CD14-positive monocyte (primary cell): ENCODE data around the gene HSH2D. TPM values are rescaled to one million over a fixed set of nuclear protein-coding genes. Genes with fewer than 3 reads are reported as not detected.
A peak's percentile ranks its signal among the peaks of the same experiment; 100 is the strongest.

Source experiments
- DNase-seq, 3 donors: peaks; one replicate each; pipeline ENCODE4 v3.0.0-alpha.2; 2011 to 2022
- H2AFZ ChIP-seq: 2 replicates; pipeline ENCODE4 v1.6.0; 2012; ENCODE audit warnings: mild to moderate bottlenecking, low read depth, low read length, inconsistent platforms; ENCODE audit not compliant: insufficient read depth, poor library complexity, severe bottlenecking
- H3K27ac ChIP-seq, 2 donors: 1 replicate in 1 of 2; 2 replicates in 1 of 2; pipeline ENCODE4 v1.5.1; 2012 to 2013; ENCODE audit warnings: low read length in 2 of 2, control low read depth in 1 of 2, inconsistent platforms in 1 of 2, low read depth in 1 of 2, mild to moderate bottlenecking in 1 of 2
- H3K27me3 ChIP-seq, 2 donors: one replicate each; pipeline versions ENCODE4 v1.6.0 to v1.6.1; 2011 to 2013; ENCODE audit warnings: low read length in 2 of 2; ENCODE audit not compliant: control insufficient read depth in 2 of 2, insufficient read depth in 2 of 2
- H3K36me3 ChIP-seq, 2 donors: replicated peaks in 1 of 2; 1 replicate in 1 of 2; 2 replicates in 1 of 2; pipeline versions ENCODE4 v1.5.1 to v1.6.1; 2012 to 2013; ENCODE audit warnings: low read length in 2 of 2, control low read depth in 1 of 2, inconsistent platforms in 1 of 2, mild to moderate bottlenecking in 1 of 2; ENCODE audit not compliant: insufficient read depth in 2 of 2, control insufficient read depth in 1 of 2
- H3K4me1 ChIP-seq, 2 donors: 1 replicate in 1 of 2; 2 replicates in 1 of 2; pipeline versions ENCODE4 v1.5.1 to v1.6.1; 2012 to 2013; ENCODE audit warnings: low read length in 2 of 2, control low read depth in 1 of 2, inconsistent platforms in 1 of 2, mild to moderate bottlenecking in 1 of 2, moderate library complexity in 1 of 2; ENCODE audit not compliant: insufficient read depth in 2 of 2, control insufficient read depth in 1 of 2
- H3K4me2 ChIP-seq: replicated peaks from 2 replicates; pipeline ENCODE3; 2012; ENCODE audit warnings: low read length, moderate library complexity, mild to moderate bottlenecking; ENCODE audit not compliant: poor library complexity, severe bottlenecking; ENCODE audit errors: extremely low read depth
- H3K4me3 ChIP-seq, 3 experiments: fragments of 200-600 bp in 1 of 3; sonication (generic) in 1 of 3; replicated peaks in 1 of 3; 1 replicate in 2 of 3; 2 replicates in 1 of 3; pipeline ENCODE4 v1.5.1; 2011 to 2013; ENCODE audit warnings: low read length in 3 of 3, mild to moderate bottlenecking in 3 of 3, control low read depth in 2 of 3, low read depth in 2 of 3, inconsistent platforms in 1 of 3, moderate library complexity in 1 of 3
- H3K79me2 ChIP-seq: 2 replicates; pipeline ENCODE4 v1.6.0; 2012; ENCODE audit warnings: mild to moderate bottlenecking, control low read depth, inconsistent platforms, low read length, moderate library complexity; ENCODE audit not compliant: insufficient read depth
- H3K9ac ChIP-seq: 2 replicates; pipeline ENCODE4 v1.6.0; 2017; ENCODE audit warnings: low read length, mild to moderate bottlenecking; ENCODE audit not compliant: insufficient read depth, poor library complexity, severe bottlenecking
- H3K9me3 ChIP-seq, 2 donors: replicated peaks in 1 of 2; 1 replicate in 1 of 2; 2 replicates in 1 of 2; pipeline versions ENCODE4 v1.5.1 to v1.6.1; 2012 to 2013; ENCODE audit warnings: low read length in 2 of 2, control low read depth in 1 of 2; ENCODE audit not compliant: control insufficient read depth in 1 of 2, insufficient read depth in 1 of 2
- H4K20me1 ChIP-seq: 2 replicates; pipeline ENCODE4 v1.6.0; 2012; ENCODE audit warnings: mild to moderate bottlenecking, low read length, control low read depth, moderate library complexity; ENCODE audit not compliant: insufficient read depth
- H3K27ac Mint-ChIP-seq, 7 donors: one replicate each; pipeline ENCODE4 v1.8.0; 2020; ENCODE audit warnings: mild to moderate bottlenecking in 7 of 7, mixed read lengths in 7 of 7, moderate library complexity in 6 of 7, inconsistent platforms in 2 of 7
- H3K27me3 Mint-ChIP-seq, 3 donors: one replicate each; pipeline ENCODE4 v1.8.0; 2021 to 2022; ENCODE audit warnings: low read depth in 3 of 3, mild to moderate bottlenecking in 3 of 3, mixed read lengths in 3 of 3, moderate library complexity in 3 of 3, inconsistent platforms in 1 of 3
- H3K36me3 Mint-ChIP-seq, 2 donors: one replicate each; pipeline ENCODE4 v1.8.0; 2020; ENCODE audit warnings: mixed read lengths in 2 of 2, inconsistent platforms in 1 of 2, mild to moderate bottlenecking in 1 of 2
- H3K4me1 Mint-ChIP-seq: one replicate; pipeline ENCODE4 v1.8.0; 2020; ENCODE audit warnings: mild to moderate bottlenecking, mixed read lengths
- H3K4me3 Mint-ChIP-seq, 2 donors: one replicate each; pipeline ENCODE4 v1.8.0; 2020; ENCODE audit warnings: mild to moderate bottlenecking in 2 of 2, mixed read lengths in 2 of 2, moderate library complexity in 1 of 2
- H3K9me3 Mint-ChIP-seq, 7 donors: one replicate each; pipeline ENCODE4 v1.8.0; 2020 to 2022; ENCODE audit warnings: mixed read lengths in 7 of 7, mild to moderate bottlenecking in 6 of 7, moderate library complexity in 6 of 7, inconsistent platforms in 2 of 7
- CTCF ChIP-seq: fragments of 200-600 bp; IDR thresholded peaks from one replicate; pipeline ENCODE4 v1.8.0; 2022; ENCODE audit warnings: antibody characterized with exemption, mild to moderate bottlenecking
- WGBS: methylation state at CpG from one replicate; pipeline ENCODE4 v1.1.5; 2013; ENCODE audit warnings: missing lambda C conversion rate; ENCODE audit not compliant: insufficient coverage; 5-methylcytosine and 5-hydroxymethylcytosine counted together
- intact Hi-C, 2 donors: fragments of 100-400 bp; cut with micrococcal nuclease; formaldehyde crosslinking; loops; one replicate each; pipeline versions ENCODE4 v1.15.0 to v1.15.1; 2023
- polyA plus RNA-seq, 3 donors: library from polyadenylated mRNA; depleted of rRNA in 1 of 3; unstranded in 2 of 3; stranded (reverse) in 1 of 3; fragments of 300-500 nt in 2 of 3; fragments of >200 nt in 1 of 3; fragmentation: Illumina TruSeq in 2 of 3; gene quantifications; 1 replicate in 2 of 3; 2 replicates in 1 of 3; pipeline ENCODE4 v1.2.3, GENCODE V29; 2012 to 2021

HSH2D gene
- polyA plus RNA-seq, 3 donors = 13.8 to 106 (median 16.7) TPM

GRCh38 chr19:16121141-16121540, 22.3 kb upstream of the HSH2D start:
- H3K9me3 ChIP-seq = no peaks in the 10 kb centered on the region
- no peak overlapping the region for H2AFZ ChIP-seq
- peaks cover 45 to 46% of the 10 kb centered on the region in 2 donors for H3K4me1 ChIP-seq
- no peaks in the 10 kb centered on the region for H3K27me3 ChIP-seq
- DNase-seq = no peak
- H3K36me3 ChIP-seq = peaks cover 55 to 58% of the 10 kb centered on the region in 2 donors
- Mint-ChIP-seq H3K27ac (peak overlapping the region in 5 of 7 donors; percentile 13 to 98 (median 96)), H3K4me3 (no peak overlapping the region), H3K27me3 (peaks cover 0 to 5% (median 2%) of the 10 kb centered on the region in 3 donors), H3K36me3 (peaks cover 49 to 87% of the 10 kb centered on the region in 2 donors), H3K9me3 (no peaks in the 10 kb centered on the region), H3K4me1 (peaks cover 43% of the 10 kb centered on the region)
- WGBS = 88% methylated on average over 4 of the region's 5 CpGs
- peaks cover 38% of the 10 kb centered on the region for H4K20me1 ChIP-seq
- H3K4me3 ChIP-seq = no peak overlapping the region
- intact Hi-C loops = no loop called here
- no peak overlapping the region for H3K4me2 ChIP-seq
- H3K9ac ChIP-seq = no peak overlapping the region
- no peak for TF ChIP-seq CTCF
- H3K27ac ChIP-seq = peak overlapping the region; percentile 1 to 89
- peaks cover 81% of the 10 kb centered on the region for H3K79me2 ChIP-seq

GRCh38 chr19:16121967-16122366, 21.5 kb upstream of the HSH2D start:
- Histone ChIP-seq H3K36me3 (peaks cover 59 to 63% of the 10 kb centered on the region in 2 donors), H3K4me1 (peaks cover 37% of the 10 kb centered on the region in 2 donors), H3K27ac (peak overlapping the region in 1 of 2 donors; percentile 89), H3K4me2 (no peak overlapping the region), H3K9me3 (no peaks in the 10 kb centered on the region), H3K27me3 (no peaks in the 10 kb centered on the region), H2AFZ (no peak overlapping the region), H3K79me2 (peaks cover 81% of the 10 kb centered on the region), H3K4me3 (no peak overlapping the region), H4K20me1 (peaks cover 41% of the 10 kb centered on the region), H3K9ac (no peak overlapping the region)
- DNase-seq = no peak
- no peak for TF ChIP-seq CTCF
- Mint-ChIP-seq H3K27me3 (peaks cover 0 to 5% (median 2%) of the 10 kb centered on the region in 3 donors), H3K4me3 (no peak overlapping the region), H3K27ac (peak overlapping the region in 2 of 7 donors; percentile 65 to 96), H3K36me3 (peaks cover 57 to 88% of the 10 kb centered on the region in 2 donors), H3K4me1 (peaks cover 36% of the 10 kb centered on the region), H3K9me3 (no peaks in the 10 kb centered on the region)
- 93% methylated on average over 8 of the region's 11 CpGs for WGBS
- intact Hi-C loops = no loop called here
